ENCODE measurements around the gene KIAA1755. TPM values are rescaled to one million over a fixed set of nuclear protein-coding genes. Genes with fewer than 3 reads are reported as not detected.

KIAA1755 gene
- total and polyA plus RNA-seq, 9 of the 15 experiments (the other 6 are each of a cell fraction or from before 2014, with no cell fraction given): not detected

DNA sequence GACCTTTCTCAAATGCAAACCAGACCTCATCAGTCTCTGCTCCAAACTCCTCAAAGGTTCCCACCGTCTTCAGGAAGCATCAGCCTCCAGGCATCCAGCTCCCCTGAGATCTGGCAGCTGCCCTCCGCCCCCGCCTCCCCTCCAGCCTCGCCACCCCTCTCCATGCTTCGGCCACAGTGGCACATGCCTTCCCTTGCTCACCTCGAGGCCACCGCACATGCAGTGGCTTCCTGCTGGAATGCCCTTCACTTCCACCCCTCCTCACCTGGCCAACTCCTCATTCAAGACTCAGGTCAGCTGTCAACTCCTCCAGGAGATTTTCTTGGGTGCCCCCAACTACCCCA is 13.4 kb downstream of the KIAA1755 start:
- POLR2A ChIA-PET: interaction anchor here (0.5 kb wide), 1 partner anchor 87 kb away, joined by 3 read pairs; no protein-coding TSS in a partner anchor
- intact Hi-C loops (cut with micrococcal nuclease): no loop called here
- no peak for ATAC-seq
- TF ChIP-seq CBX3 (IDR thresholded peaks at IDR 0.05; ENCODE audit: borderline replicate concordance in 1 of 2, low read length in 2 of 2) (no peak), BCL6 (CRISPR knock-in tag; IDR thresholded peaks at IDR 0.05) (no peak), ZNF263 (CRISPR knock-in tag; IDR thresholded peaks at IDR 0.05; ENCODE audit: borderline replicate concordance) (no peak), ZBTB17 (CRISPR knock-in tag; IDR thresholded peaks at IDR 0.05) (no peak), ZBTB7A (IDR thresholded peaks at IDR 0.05; ENCODE audit: borderline replicate concordance, control insufficient read depth, low read depth, low read length) (no peak), NFE2 (IDR thresholded peaks at IDR 0.05; ENCODE audit: low read depth) (no peak), ZNF586 (CRISPR knock-in tag; conservative IDR thresholded peaks at IDR 0.05) (no peak), ZNF551 (CRISPR knock-in tag; IDR thresholded peaks at IDR 0.05) (no peak), GTF2A2 (tag; IDR thresholded peaks at IDR 0.05) (no peak), CEBPG (CRISPR knock-in tag; IDR thresholded peaks at IDR 0.05) (no peak), CEBPG (tag; conservative IDR thresholded peaks at IDR 0.05 in 1 of 2, IDR thresholded peaks at IDR 0.05 in 1 of 2) (no peak)
- TF ChIP-seq, protein P1, sequence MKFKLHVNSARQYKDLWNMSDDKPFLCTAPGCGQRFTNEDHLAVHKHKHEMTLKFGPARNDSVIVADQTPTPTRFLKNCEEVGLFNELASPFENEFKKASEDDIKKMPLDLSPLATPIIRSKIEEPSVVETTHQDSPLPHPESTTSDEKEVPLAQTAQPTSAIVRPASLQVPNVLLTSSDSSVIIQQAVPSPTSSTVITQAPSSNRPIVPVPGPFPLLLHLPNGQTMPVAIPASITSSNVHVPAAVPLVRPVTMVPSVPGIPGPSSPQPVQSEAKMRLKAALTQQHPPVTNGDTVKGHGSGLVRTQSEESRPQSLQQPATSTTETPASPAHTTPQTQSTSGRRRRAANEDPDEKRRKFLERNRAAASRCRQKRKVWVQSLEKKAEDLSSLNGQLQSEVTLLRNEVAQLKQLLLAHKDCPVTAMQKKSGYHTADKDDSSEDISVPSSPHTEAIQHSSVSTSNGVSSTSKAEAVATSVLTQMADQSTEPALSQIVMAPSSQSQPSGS (CRISPR knock-in tag; IDR thresholded peaks at IDR 0.05): no peak
- TF ChIP-seq, protein P2, sequence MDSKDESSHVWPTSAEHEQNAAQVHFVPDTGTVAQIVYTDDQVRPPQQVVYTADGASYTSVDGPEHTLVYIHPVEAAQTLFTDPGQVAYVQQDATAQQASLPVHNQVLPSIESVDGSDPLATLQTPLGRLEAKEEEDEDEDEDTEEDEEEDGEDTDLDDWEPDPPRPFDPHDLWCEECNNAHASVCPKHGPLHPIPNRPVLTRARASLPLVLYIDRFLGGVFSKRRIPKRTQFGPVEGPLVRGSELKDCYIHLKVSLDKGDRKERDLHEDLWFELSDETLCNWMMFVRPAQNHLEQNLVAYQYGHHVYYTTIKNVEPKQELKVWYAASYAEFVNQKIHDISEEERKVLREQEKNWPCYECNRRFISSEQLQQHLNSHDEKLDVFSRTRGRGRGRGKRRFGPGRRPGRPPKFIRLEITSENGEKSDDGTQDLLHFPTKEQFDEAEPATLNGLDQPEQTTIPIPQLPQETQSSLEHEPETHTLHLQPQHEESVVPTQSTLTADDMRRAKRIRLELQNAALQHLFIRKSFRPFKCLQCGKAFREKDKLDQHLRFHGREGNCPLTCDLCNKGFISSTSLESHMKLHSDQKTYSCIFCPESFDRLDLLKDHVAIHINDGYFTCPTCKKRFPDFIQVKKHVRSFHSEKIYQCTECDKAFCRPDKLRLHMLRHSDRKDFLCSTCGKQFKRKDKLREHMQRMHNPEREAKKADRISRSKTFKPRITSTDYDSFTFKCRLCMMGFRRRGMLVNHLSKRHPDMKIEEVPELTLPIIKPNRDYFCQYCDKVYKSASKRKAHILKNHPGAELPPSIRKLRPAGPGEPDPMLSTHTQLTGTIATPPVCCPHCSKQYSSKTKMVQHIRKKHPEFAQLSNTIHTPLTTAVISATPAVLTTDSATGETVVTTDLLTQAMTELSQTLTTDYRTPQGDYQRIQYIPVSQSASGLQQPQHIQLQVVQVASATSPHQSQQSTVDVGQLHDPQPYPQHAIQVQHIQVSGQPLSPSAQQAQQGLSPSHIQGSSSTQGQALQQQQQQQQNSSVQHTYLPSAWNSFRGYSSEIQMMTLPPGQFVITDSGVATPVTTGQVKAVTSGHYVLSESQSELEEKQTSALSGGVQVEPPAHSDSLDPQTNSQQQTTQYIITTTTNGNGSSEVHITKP (IDR thresholded peaks at IDR 0.05; ENCODE audit: partially characterized antibody): no peak
- TF ChIP-seq, protein P3, sequence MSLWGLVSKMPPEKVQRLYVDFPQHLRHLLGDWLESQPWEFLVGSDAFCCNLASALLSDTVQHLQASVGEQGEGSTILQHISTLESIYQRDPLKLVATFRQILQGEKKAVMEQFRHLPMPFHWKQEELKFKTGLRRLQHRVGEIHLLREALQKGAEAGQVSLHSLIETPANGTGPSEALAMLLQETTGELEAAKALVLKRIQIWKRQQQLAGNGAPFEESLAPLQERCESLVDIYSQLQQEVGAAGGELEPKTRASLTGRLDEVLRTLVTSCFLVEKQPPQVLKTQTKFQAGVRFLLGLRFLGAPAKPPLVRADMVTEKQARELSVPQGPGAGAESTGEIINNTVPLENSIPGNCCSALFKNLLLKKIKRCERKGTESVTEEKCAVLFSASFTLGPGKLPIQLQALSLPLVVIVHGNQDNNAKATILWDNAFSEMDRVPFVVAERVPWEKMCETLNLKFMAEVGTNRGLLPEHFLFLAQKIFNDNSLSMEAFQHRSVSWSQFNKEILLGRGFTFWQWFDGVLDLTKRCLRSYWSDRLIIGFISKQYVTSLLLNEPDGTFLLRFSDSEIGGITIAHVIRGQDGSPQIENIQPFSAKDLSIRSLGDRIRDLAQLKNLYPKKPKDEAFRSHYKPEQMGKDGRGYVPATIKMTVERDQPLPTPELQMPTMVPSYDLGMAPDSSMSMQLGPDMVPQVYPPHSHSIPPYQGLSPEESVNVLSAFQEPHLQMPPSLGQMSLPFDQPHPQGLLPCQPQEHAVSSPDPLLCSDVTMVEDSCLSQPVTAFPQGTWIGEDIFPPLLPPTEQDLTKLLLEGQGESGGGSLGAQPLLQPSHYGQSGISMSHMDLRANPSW (CRISPR knock-in tag; IDR thresholded peaks at IDR 0.05): no peak
- TF ChIP-seq, protein P4, sequence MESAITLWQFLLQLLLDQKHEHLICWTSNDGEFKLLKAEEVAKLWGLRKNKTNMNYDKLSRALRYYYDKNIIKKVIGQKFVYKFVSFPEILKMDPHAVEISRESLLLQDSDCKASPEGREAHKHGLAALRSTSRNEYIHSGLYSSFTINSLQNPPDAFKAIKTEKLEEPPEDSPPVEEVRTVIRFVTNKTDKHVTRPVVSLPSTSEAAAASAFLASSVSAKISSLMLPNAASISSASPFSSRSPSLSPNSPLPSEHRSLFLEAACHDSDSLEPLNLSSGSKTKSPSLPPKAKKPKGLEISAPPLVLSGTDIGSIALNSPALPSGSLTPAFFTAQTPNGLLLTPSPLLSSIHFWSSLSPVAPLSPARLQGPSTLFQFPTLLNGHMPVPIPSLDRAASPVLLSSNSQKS (CRISPR knock-in tag; IDR thresholded peaks at IDR 0.05): no peak

More for the DNA sequence above, 13.4 kb downstream of the KIAA1755 start:
- Histone ChIP-seq H3K79me2 (ENCODE audit: control insufficient read depth, insufficient read depth, low read length) (no peaks in the 10 kb centered on the region), H3K9me1 (ENCODE audit: control insufficient read depth, insufficient read depth, low read length) (no peaks in the 10 kb centered on the region), H3K4me3 (no peak overlapping the region), H4K20me1 (replicated peaks; ENCODE audit: control insufficient read depth, insufficient read depth, low read length) (no peaks in the 10 kb centered on the region), H3K27ac (ENCODE audit: extremely low read depth, low read depth, low read length) (no peak overlapping the region), H2AFZ (ENCODE audit: low read depth, low read length) (no peak overlapping the region), H3K36me3 (ENCODE audit: control insufficient read depth, insufficient read depth, low read length) (no peaks in the 10 kb centered on the region), H3K4me1 (replicated peaks in 1 of 2; ENCODE audit: control insufficient read depth in 2 of 2, insufficient read depth in 2 of 2, low read length in 2 of 2) (no peaks in the 10 kb centered on the region; a peak in 1 of 5 replicates), H3K9ac (ENCODE audit: insufficient read depth in 1 of 2, low read depth in 2 of 2, low read length in 2 of 2) (no peak overlapping the region), H3K4me2 (ENCODE audit: insufficient read depth, low read length) (no peak overlapping the region), H3K9me3 (replicated peaks; ENCODE audit: control insufficient read depth, insufficient read depth, low read depth, low read length) (peaks cover 16% of the 10 kb centered on the region), H3K27me3 (ENCODE audit: control insufficient read depth in 2 of 2, insufficient read depth in 2 of 2, low read length in 2 of 2) (peaks cover 3 to 10% of the 10 kb centered on the region in 2 experiments; a peak in 3 of 5 replicates)
- CTCF ChIA-PET (ENCODE audit: low intra/inter-chr PET ratio): no interaction called here
- BruUV-seq (replicated peaks): no TSS peak
- in situ Hi-C loops (cut with MboI): no loop called here
- DNase-seq (ENCODE audit: extremely low read depth in 1 of 4, low spot score in 3 of 4) (no peak), FAIRE-seq (no peak)
- 4% methylated on average over 6 of the region's 7 CpGs for WGBS (ENCODE audit: insufficient coverage, low coverage, missing lambda C conversion rate)

Data from K562 (cell line).